ENCODE data around the gene OCIAD1.
"Not testable (repeated sequence)": the region's sequence is repeated elsewhere in the genome, so short reads cannot be mapped to it uniquely, and the experiment has no call there.

Gene OCIAD1

DNA sequence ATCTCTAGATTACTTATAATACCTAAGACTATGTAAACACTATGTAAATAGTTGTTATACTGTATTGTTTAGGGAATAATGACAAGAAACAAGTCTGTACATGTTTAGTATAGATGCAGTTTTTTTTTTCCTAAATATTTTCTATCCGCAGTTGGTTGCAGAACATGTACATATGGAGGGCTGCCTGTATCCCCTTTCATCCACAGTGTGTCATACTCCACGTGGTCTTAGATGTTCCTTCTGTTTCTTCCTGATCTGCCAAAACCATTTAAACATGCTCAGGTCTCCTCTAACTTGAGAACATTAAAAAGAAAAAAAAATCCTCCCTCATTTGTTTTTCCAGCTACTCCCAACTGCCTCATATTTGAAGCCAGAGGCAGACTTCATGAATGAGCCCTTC lies 14.0 kb downstream of the OCIAD1 start:
- H3K9me3 Mint-ChIP-seq: no peaks in the 10 kb centered on the region
- H3K4me3 Mint-ChIP-seq: no peak overlapping the region
- H3K4me1 Mint-ChIP-seq (ENCODE audit: low read depth): no peaks in the 10 kb centered on the region
- H3K27me3 Mint-ChIP-seq: no peaks in the 10 kb centered on the region
- no peak overlapping the region for H3K27ac Mint-ChIP-seq
- peaks cover 71% of the 10 kb centered on the region for H3K36me3 Mint-ChIP-seq (ENCODE audit: low read depth)
- intact Hi-C loops (cut with micrococcal nuclease): no loop called here

DNA sequence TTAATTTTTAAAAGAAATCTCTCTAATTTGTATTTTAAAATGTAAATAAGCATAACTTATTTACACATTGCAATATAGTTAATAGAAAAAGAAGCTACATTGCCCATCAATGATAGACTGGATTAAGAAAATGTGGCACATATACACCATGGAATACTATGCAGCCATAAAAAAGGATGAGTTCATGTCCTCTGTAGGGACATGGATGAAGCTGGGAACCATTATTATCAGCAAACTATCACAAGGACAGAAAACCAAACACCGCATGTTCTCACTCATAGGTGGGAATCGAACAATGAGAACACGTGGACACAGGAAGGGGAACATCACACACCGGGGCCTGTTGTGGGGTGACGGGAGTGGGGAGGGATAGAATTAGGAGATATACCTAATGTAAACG lies 17.9 kb downstream of the OCIAD1 start:
- H3K4me3 Mint-ChIP-seq; intact Hi-C loops (cut with micrococcal nuclease); H3K27ac Mint-ChIP-seq; H3K9me3 Mint-ChIP-seq; H3K27me3 Mint-ChIP-seq; H3K4me1 Mint-ChIP-seq (ENCODE audit: low read depth): not testable (repeated sequence)
- H3K36me3 Mint-ChIP-seq (ENCODE audit: low read depth): peaks cover 87% of the 10 kb centered on the region

DNA sequence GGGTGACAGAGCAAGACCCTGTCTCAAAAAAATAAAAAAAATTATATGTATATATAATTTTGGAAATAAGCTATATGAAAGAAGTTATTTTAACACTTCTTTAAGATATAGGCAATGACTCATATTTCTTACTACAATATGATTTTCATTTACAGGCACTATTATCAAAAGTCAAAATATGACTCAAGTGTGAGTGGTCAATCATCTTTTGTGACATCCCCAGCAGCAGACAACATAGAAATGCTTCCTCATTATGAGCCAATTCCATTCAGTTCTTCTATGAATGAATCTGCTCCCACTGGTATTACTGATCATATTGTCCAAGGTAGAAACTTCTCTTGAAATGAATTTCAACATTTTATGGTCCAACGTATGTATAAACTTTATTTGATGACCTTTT lies 20.8 kb downstream of the OCIAD1 start:
- Mint-ChIP-seq H3K4me1 (ENCODE audit: low read depth) (peaks cover 6% of the 10 kb centered on the region), H3K4me3 (no peak overlapping the region), H3K27me3 (no peaks in the 10 kb centered on the region), H3K27ac (no peak overlapping the region), H3K36me3 (ENCODE audit: low read depth) (peaks cover 69% of the 10 kb centered on the region), H3K9me3 (no peaks in the 10 kb centered on the region)
- intact Hi-C loops (cut with micrococcal nuclease): no loop called here

GRCh38 chr4:48853604-48854394 lies 22.9 kb downstream of the OCIAD1 start:
- Mint-ChIP-seq H3K4me3 (no peak overlapping the region), H3K4me1 (ENCODE audit: low read depth) (peaks cover 6% of the 10 kb centered on the region), H3K36me3 (ENCODE audit: low read depth) (peaks cover 74% of the 10 kb centered on the region), H3K9me3 (no peaks in the 10 kb centered on the region), H3K27ac (peak overlapping the region; percentile 20), H3K27me3 (no peaks in the 10 kb centered on the region)
- intact Hi-C loops (cut with micrococcal nuclease): no loop called here

DNA sequence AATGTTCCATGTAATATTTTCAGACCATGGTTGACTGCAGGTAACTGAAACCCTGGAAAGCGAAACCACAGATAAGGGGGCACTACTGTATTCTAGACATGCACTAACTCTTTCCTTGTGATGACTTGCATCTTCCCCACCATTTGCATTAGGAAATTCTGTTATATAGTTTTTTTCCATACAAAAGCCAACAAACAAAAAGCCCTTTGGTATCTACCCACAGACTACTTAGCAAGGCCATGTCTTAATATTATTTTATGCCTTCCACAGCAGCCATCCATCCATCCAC lies 23.5 kb downstream of the OCIAD1 start:
- Mint-ChIP-seq H3K27ac (peak overlapping the region; percentile 20), H3K4me3 (no peak overlapping the region), H3K4me1 (ENCODE audit: low read depth) (peaks cover 6% of the 10 kb centered on the region), H3K36me3 (ENCODE audit: low read depth) (peaks cover 75% of the 10 kb centered on the region), H3K27me3 (no peaks in the 10 kb centered on the region), H3K9me3 (no peaks in the 10 kb centered on the region)
- intact Hi-C loops (cut with micrococcal nuclease): no loop called here

DNA sequence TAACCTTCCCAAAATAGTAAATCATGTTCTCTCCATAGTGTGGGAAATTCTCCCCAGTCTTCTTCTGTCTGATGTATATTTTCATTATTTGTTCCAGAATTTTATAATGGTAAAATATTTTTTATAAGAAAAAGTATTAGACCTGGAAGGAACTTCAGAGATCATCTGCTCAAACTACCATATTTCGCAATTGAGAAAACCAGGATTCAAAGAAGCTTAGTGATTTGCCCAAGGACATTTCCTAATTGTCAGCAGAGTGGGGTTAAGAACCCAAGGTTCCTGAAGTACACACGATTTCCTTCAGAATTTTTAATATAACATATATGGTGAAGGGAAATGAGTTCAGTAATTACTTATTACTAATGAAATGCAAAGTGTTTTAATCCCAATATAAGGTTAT lies 24.1 kb downstream of the OCIAD1 start:
- Mint-ChIP-seq H3K27ac (peak overlapping the region; percentile 20), H3K9me3 (no peaks in the 10 kb centered on the region), H3K4me3 (no peak overlapping the region), H3K36me3 (ENCODE audit: low read depth) (peaks cover 76% of the 10 kb centered on the region), H3K27me3 (no peaks in the 10 kb centered on the region), H3K4me1 (ENCODE audit: low read depth) (peaks cover 6% of the 10 kb centered on the region)
- intact Hi-C loops (cut with micrococcal nuclease): no loop called here

DNA sequence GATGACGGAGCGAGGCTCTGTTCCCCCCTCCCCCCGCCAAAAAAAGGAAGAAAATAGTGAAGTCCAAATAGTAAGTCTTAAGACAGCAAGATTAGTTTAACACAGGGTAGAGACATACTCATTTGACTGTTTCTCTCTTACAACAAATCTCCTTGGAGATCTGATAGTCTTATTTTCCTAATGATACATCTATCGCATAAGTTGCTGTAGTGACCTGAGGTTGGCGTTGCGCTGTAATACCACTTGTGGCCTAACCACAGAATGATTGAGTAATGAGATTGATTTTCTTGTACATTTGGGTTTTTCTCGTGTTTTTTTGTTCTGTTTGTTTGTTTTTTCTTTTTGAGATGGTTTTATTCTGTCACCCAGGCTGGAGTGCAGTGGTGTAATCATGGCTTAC lies 27.2 kb downstream of the OCIAD1 start:
- H3K9me3 Mint-ChIP-seq: no peaks in the 10 kb centered on the region
- peaks cover 6% of the 10 kb centered on the region for H3K4me1 Mint-ChIP-seq (ENCODE audit: low read depth)
- H3K27ac Mint-ChIP-seq: no peak overlapping the region
- intact Hi-C loops (cut with micrococcal nuclease): no loop called here
- H3K27me3 Mint-ChIP-seq: no peaks in the 10 kb centered on the region
- no peak overlapping the region for H3K4me3 Mint-ChIP-seq
- peaks cover 60% of the 10 kb centered on the region for H3K36me3 Mint-ChIP-seq (ENCODE audit: low read depth)

GRCh38 chr4:48862038-48862437 lies 31.1 kb downstream of the OCIAD1 start:
- H3K4me1 Mint-ChIP-seq (ENCODE audit: low read depth): no peaks in the 10 kb centered on the region

GRCh38 chr4:48862661-48863060 lies 31.8 kb downstream of the OCIAD1 start:
- intact Hi-C loops (cut with micrococcal nuclease): no loop called here
- no peaks in the 10 kb centered on the region for H3K4me1 Mint-ChIP-seq (ENCODE audit: low read depth)
- H3K9me3 Mint-ChIP-seq: peaks cover 4% of the 10 kb centered on the region
- H3K27ac Mint-ChIP-seq: no peak overlapping the region
- H3K36me3 Mint-ChIP-seq (ENCODE audit: low read depth): peaks cover 34% of the 10 kb centered on the region
- H3K4me3 Mint-ChIP-seq: no peak overlapping the region
- H3K27me3 Mint-ChIP-seq: no peaks in the 10 kb centered on the region

More at GRCh38 chr4:48862038-48862437, 31.1 kb downstream of the OCIAD1 start:
- Mint-ChIP-seq H3K4me3 (no peak overlapping the region), H3K9me3 (no peaks in the 10 kb centered on the region), H3K27ac (no peak overlapping the region), H3K36me3 (ENCODE audit: low read depth) (peaks cover 41% of the 10 kb centered on the region), H3K27me3 (no peaks in the 10 kb centered on the region)
- intact Hi-C loops (cut with micrococcal nuclease): no loop called here

DNA sequence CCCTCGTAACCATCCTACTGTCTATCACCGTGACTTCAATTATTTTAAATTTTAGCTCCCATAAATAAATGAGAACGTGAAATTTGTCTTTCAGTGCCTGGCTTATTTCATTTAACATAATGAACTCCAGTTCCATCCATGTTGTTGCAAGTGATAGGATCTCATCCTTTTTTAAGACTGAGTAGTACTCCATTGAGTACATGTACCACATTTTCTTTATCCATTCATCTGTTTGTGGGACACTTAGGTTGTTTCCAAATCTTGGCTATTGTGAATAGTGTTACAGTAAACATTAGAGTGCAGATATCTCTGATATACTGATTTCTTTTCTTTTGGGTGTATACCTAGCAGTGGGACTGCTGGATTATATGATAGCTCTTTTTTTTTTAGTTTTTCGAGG lies 32.8 kb downstream of the OCIAD1 start:
- Mint-ChIP-seq H3K4me1 (ENCODE audit: low read depth) (no peaks in the 10 kb centered on the region), H3K27ac (no peak overlapping the region), H3K4me3 (no peak overlapping the region), H3K27me3 (no peaks in the 10 kb centered on the region), H3K36me3 (ENCODE audit: low read depth) (peaks cover 24% of the 10 kb centered on the region), H3K9me3 (peaks cover 12% of the 10 kb centered on the region)
- intact Hi-C loops (cut with micrococcal nuclease): no loop called here

GRCh38 chr4:48864696-48865095 lies 33.8 kb downstream of the OCIAD1 start:
- H3K4me1 Mint-ChIP-seq (ENCODE audit: low read depth); intact Hi-C loops (cut with micrococcal nuclease); H3K27ac Mint-ChIP-seq; H3K27me3 Mint-ChIP-seq; H3K4me3 Mint-ChIP-seq: not testable (repeated sequence)
- peaks cover 22% of the 10 kb centered on the region for H3K9me3 Mint-ChIP-seq
- peaks cover 15% of the 10 kb centered on the region for H3K36me3 Mint-ChIP-seq (ENCODE audit: low read depth)

- no peak overlapping the region for H3K27ac Mint-ChIP-seq
- no peaks in the 10 kb centered on the region for H3K36me3 Mint-ChIP-seq (ENCODE audit: low read depth)
- H3K27me3 Mint-ChIP-seq: no peaks in the 10 kb centered on the region
- peaks cover 11% of the 10 kb centered on the region for H3K9me3 Mint-ChIP-seq
- intact Hi-C loops (cut with micrococcal nuclease): no loop called here
- H3K4me3 Mint-ChIP-seq: no peak overlapping the region
- H3K4me1 Mint-ChIP-seq (ENCODE audit: low read depth): no peaks in the 10 kb centered on the region
Observed at GRCh38 chr4:48877827-48878535, 47.1 kb downstream of the OCIAD1 start.

DNA sequence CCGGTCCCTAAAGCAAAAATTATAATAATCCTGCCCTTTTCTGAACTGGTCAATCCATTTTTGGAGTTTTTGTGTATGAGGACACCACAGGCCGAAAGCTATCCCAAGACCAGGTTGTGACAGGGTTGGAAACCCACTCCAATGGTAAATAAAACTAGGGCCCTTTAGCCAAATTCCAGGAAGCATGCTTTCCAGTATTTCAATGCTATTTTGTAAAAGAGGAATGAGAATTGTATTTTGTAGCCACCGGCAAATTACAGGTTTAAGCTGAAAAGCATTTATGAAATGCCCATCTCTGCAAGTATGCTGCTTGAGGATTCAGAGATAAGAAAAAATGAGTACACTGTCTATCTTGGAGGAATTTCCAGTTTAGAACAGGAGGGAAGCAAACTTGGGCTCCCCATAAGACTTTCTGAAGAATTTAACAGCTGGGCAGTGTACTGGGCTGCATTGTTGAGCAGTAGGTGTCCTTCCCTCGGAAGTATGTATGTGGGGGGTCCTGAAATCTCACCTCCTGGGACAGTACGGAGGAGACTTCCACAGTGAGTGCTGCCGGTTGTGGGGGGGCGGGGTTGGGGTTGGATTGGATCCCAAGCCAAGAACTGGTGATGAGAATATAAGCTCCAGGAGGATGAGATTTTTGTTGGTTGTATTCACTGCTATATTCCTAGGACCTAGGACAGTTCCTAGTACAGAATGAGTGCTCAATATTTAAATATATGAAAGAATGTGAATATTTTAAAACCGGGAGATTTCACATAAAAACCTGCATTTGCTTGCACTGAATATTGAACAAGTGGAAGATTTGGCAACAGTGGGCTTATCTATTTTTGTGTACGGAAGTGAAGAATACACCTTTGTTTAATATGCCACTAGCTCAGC lies 48.9 kb downstream of the OCIAD1 start:
- no peaks in the 10 kb centered on the region for H3K36me3 Mint-ChIP-seq (ENCODE audit: low read depth)
- no peaks in the 10 kb centered on the region for H3K27me3 Mint-ChIP-seq
- peaks cover 6% of the 10 kb centered on the region for H3K9me3 Mint-ChIP-seq
- no peaks in the 10 kb centered on the region for H3K4me1 Mint-ChIP-seq (ENCODE audit: low read depth)
- intact Hi-C loops (cut with micrococcal nuclease): no loop called here
- no peak overlapping the region for H3K27ac Mint-ChIP-seq
- H3K4me3 Mint-ChIP-seq: no peak overlapping the region

GRCh38 chr4:48881646-48882045 lies 50.8 kb downstream of the OCIAD1 start:
- H3K9me3 Mint-ChIP-seq; intact Hi-C loops (cut with micrococcal nuclease); H3K27ac Mint-ChIP-seq; H3K4me3 Mint-ChIP-seq; H3K27me3 Mint-ChIP-seq; H3K36me3 Mint-ChIP-seq (ENCODE audit: low read depth); H3K4me1 Mint-ChIP-seq (ENCODE audit: low read depth): not testable (repeated sequence)
